ENCODE data around the gene GNPNAT1.
"Not testable (repeated sequence)": the region's sequence is repeated elsewhere in the genome, so short reads cannot be mapped to it uniquely, and the experiment has no call there.

GRCh38 chr14:52729035-52729434, 62.4 kb downstream of the GNPNAT1 start:
- TF ChIP-seq POLR2A, CTCF (IDR thresholded peaks at IDR 0.05): not testable (repeated sequence)
